ENCODE measurements around the gene IPO5. TPM values are rescaled to one million over a fixed set of nuclear protein-coding genes. Genes with fewer than 3 reads are reported as not detected.

The IPO5 gene
- total and polyA plus RNA-seq, 2 of the 8 experiments (the other 6 are each of a cell fraction or from before 2014, with no cell fraction given) = 143 to 410 TPM

DNA sequence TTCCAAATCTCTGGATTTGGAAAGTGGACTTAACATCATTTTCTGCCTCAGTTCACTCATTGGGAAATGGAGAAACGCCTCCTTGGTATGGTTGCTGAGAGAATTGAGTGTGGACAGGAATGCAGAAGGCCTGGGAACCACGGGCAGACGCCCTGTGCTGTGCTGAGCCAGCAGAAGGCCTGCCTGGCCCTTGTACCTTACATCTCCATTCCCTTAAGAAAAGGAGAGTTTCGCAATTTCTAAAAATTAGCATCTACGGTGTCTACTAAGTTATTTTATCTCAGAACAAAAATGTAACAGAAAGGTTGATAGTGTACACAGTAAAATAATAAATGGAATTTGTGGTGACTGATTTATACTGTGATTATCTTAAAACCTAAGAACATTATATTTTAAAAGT is 78.7 kb downstream of the IPO5 start (continued):
- TF ChIP-seq, protein P1, sequence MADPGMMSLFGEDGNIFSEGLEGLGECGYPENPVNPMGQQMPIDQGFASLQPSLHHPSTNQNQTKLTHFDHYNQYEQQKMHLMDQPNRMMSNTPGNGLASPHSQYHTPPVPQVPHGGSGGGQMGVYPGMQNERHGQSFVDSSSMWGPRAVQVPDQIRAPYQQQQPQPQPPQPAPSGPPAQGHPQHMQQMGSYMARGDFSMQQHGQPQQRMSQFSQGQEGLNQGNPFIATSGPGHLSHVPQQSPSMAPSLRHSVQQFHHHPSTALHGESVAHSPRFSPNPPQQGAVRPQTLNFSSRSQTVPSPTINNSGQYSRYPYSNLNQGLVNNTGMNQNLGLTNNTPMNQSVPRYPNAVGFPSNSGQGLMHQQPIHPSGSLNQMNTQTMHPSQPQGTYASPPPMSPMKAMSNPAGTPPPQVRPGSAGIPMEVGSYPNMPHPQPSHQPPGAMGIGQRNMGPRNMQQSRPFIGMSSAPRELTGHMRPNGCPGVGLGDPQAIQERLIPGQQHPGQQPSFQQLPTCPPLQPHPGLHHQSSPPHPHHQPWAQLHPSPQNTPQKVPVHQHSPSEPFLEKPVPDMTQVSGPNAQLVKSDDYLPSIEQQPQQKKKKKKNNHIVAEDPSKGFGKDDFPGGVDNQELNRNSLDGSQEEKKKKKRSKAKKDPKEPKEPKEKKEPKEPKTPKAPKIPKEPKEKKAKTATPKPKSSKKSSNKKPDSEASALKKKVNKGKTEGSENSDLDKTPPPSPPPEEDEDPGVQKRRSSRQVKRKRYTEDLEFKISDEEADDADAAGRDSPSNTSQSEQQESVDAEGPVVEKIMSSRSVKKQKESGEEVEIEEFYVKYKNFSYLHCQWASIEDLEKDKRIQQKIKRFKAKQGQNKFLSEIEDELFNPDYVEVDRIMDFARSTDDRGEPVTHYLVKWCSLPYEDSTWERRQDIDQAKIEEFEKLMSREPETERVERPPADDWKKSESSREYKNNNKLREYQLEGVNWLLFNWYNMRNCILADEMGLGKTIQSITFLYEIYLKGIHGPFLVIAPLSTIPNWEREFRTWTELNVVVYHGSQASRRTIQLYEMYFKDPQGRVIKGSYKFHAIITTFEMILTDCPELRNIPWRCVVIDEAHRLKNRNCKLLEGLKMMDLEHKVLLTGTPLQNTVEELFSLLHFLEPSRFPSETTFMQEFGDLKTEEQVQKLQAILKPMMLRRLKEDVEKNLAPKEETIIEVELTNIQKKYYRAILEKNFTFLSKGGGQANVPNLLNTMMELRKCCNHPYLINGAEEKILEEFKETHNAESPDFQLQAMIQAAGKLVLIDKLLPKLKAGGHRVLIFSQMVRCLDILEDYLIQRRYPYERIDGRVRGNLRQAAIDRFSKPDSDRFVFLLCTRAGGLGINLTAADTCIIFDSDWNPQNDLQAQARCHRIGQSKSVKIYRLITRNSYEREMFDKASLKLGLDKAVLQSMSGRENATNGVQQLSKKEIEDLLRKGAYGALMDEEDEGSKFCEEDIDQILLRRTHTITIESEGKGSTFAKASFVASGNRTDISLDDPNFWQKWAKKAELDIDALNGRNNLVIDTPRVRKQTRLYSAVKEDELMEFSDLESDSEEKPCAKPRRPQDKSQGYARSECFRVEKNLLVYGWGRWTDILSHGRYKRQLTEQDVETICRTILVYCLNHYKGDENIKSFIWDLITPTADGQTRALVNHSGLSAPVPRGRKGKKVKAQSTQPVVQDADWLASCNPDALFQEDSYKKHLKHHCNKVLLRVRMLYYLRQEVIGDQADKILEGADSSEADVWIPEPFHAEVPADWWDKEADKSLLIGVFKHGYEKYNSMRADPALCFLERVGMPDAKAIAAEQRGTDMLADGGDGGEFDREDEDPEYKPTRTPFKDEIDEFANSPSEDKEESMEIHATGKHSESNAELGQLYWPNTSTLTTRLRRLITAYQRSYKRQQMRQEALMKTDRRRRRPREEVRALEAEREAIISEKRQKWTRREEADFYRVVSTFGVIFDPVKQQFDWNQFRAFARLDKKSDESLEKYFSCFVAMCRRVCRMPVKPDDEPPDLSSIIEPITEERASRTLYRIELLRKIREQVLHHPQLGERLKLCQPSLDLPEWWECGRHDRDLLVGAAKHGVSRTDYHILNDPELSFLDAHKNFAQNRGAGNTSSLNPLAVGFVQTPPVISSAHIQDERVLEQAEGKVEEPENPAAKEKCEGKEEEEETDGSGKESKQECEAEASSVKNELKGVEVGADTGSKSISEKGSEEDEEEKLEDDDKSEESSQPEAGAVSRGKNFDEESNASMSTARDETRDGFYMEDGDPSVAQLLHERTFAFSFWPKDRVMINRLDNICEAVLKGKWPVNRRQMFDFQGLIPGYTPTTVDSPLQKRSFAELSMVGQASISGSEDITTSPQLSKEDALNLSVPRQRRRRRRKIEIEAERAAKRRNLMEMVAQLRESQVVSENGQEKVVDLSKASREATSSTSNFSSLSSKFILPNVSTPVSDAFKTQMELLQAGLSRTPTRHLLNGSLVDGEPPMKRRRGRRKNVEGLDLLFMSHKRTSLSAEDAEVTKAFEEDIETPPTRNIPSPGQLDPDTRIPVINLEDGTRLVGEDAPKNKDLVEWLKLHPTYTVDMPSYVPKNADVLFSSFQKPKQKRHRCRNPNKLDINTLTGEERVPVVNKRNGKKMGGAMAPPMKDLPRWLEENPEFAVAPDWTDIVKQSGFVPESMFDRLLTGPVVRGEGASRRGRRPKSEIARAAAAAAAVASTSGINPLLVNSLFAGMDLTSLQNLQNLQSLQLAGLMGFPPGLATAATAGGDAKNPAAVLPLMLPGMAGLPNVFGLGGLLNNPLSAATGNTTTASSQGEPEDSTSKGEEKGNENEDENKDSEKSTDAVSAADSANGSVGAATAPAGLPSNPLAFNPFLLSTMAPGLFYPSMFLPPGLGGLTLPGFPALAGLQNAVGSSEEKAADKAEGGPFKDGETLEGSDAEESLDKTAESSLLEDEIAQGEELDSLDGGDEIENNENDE (IDR thresholded peaks at IDR 0.05; ENCODE audit: insufficient replicate concordance, low read length) = no peak
- peak; percentile 82 for TF ChIP-seq CEBPB (IDR thresholded peaks at IDR 0.05; ENCODE audit: low read depth, low read length)
- no peak for TF ChIP-seq CHD1 (IDR thresholded peaks at IDR 0.05; ENCODE audit: low read depth, low read length)
- no peak for TF ChIP-seq SP2 (IDR thresholded peaks at IDR 0.05; ENCODE audit: low read length)
